ENCODE results near the gene KLHL9.

Gene KLHL9

DNA sequence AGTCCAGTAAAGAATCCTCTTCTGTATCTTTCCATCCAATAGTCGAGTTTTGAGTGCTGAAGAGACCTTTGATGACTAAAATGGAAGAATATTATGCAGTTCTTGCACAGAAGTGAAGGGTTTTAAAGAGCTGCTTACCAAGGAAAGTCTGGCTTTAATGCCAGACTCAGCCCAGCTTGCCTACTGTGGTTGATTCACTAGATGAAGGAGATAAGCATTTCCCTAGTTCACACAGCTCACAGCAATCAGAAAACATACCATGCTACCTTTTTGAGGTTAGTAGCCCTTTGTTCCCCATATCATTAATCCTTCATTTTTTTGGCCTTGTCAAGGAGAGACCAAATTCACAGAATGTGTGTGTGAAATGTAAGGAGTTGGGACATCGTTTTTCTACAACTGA, 45.4 kb downstream of the KLHL9 start:
- Histone ChIP-seq H3K4ac (ENCODE audit: low read depth, low read length) (no peak overlapping the region), H3K9ac (ENCODE audit: low read length) (no peak overlapping the region), H2AK5ac (ENCODE audit: low read length) (no peak overlapping the region), H2BK5ac (ENCODE audit: low read depth, low read length, poor library complexity) (no peak overlapping the region), H3K9me3 (ENCODE audit: insufficient read depth, low read depth, low read length) (no peaks in the 10 kb centered on the region), H3K23ac (ENCODE audit: low read length) (no peak overlapping the region), H3K14ac (ENCODE audit: low read length) (no peak overlapping the region), H2AFZ (ENCODE audit: insufficient read depth, low read length, poor library complexity) (no peak overlapping the region), H3K18ac (ENCODE audit: low read length) (no peak overlapping the region), H4K12ac (ENCODE audit: low read depth, low read length) (no peak overlapping the region), H3K79me1 (ENCODE audit: low read length) (no peaks in the 10 kb centered on the region), H3K4me1 (ENCODE audit: control insufficient read depth in 1 of 2, insufficient read depth in 2 of 2, low read length in 2 of 2) (no peaks in the 10 kb centered on the region), H4K91ac (ENCODE audit: low read depth, low read length) (no peak overlapping the region), H3K79me2 (ENCODE audit: control insufficient read depth, insufficient read depth, low read length, poor library complexity) (no peaks in the 10 kb centered on the region), H2BK120ac (ENCODE audit: insufficient read depth, low read length, poor library complexity) (no peak overlapping the region), H3K4me2 (ENCODE audit: low read length) (no peak overlapping the region), H3K27me3 (ENCODE audit: insufficient read depth, low read length) (no peaks in the 10 kb centered on the region), H3K36me3 (ENCODE audit: control insufficient read depth in 1 of 2, insufficient read depth in 2 of 2, low read length in 2 of 2) (no peaks in the 10 kb centered on the region), H2BK12ac (ENCODE audit: low read length) (no peak overlapping the region), H3K4me3 (ENCODE audit: low read depth, low read length) (no peak overlapping the region), H3K27ac (ENCODE audit: low read depth, low read length) (no peak overlapping the region), H4K8ac (ENCODE audit: low read depth, low read length) (no peak overlapping the region)
- DNase-seq = no peak
- WGBS (ENCODE audit: extremely low coverage, insufficient coverage, insufficient read length) = no CpG with 5 or more reads among the region's 2 CpGs

- H3K4me3 ChIP-seq (ENCODE audit: low read depth, low read length) = no peak overlapping the region
- H4K8ac ChIP-seq (ENCODE audit: low read depth, low read length) = no peak overlapping the region
- H2BK5ac ChIP-seq (ENCODE audit: low read depth, low read length, poor library complexity) = no peak overlapping the region
- H2AK5ac ChIP-seq (ENCODE audit: low read length) = no peak overlapping the region
- H3K79me1 ChIP-seq (ENCODE audit: low read length) = no peaks in the 10 kb centered on the region
- no peak overlapping the region for H2BK120ac ChIP-seq (ENCODE audit: insufficient read depth, low read length, poor library complexity)
- no peak overlapping the region for H3K27ac ChIP-seq (ENCODE audit: low read depth, low read length)
- no peak overlapping the region for H4K12ac ChIP-seq (ENCODE audit: low read depth, low read length)
- no peaks in the 10 kb centered on the region for H3K4me1 ChIP-seq (ENCODE audit: control insufficient read depth in 1 of 2, insufficient read depth in 2 of 2, low read length in 2 of 2)
- no peaks in the 10 kb centered on the region for H3K9me3 ChIP-seq (ENCODE audit: insufficient read depth, low read depth, low read length)
- H4K91ac ChIP-seq (ENCODE audit: low read depth, low read length) = no peak overlapping the region
- DNase-seq = no peak
- H3K4ac ChIP-seq (ENCODE audit: low read depth, low read length) = no peak overlapping the region
- no peaks in the 10 kb centered on the region for H3K79me2 ChIP-seq (ENCODE audit: control insufficient read depth, insufficient read depth, low read length, poor library complexity)
- no peak overlapping the region for H3K9ac ChIP-seq (ENCODE audit: low read length)
- H2BK12ac ChIP-seq (ENCODE audit: low read length) = no peak overlapping the region
- H3K36me3 ChIP-seq (ENCODE audit: control insufficient read depth in 1 of 2, insufficient read depth in 2 of 2, low read length in 2 of 2) = no peaks in the 10 kb centered on the region
- WGBS (ENCODE audit: extremely low coverage, insufficient coverage, insufficient read length) = no CpG with 5 or more reads among the region's 3 CpGs
- no peak overlapping the region for H3K18ac ChIP-seq (ENCODE audit: low read length)
- no peak overlapping the region for H2AFZ ChIP-seq (ENCODE audit: insufficient read depth, low read length, poor library complexity)
- H3K4me2 ChIP-seq (ENCODE audit: low read length) = no peak overlapping the region
- no peak overlapping the region for H3K14ac ChIP-seq (ENCODE audit: low read length)
- H3K23ac ChIP-seq (ENCODE audit: low read length) = no peak overlapping the region
- H3K27me3 ChIP-seq (ENCODE audit: insufficient read depth, low read length) = no peaks in the 10 kb centered on the region
Measured at GRCh38 chr9:21287280-21287679, 47.9 kb downstream of the KLHL9 start.

- Histone ChIP-seq H3K18ac (ENCODE audit: low read length) (no peak overlapping the region), H3K36me3 (ENCODE audit: control insufficient read depth in 1 of 2, insufficient read depth in 2 of 2, low read length in 2 of 2) (no peaks in the 10 kb centered on the region), H3K27me3 (ENCODE audit: insufficient read depth, low read length) (no peaks in the 10 kb centered on the region), H3K4ac (ENCODE audit: low read depth, low read length) (no peak overlapping the region), H2AFZ (ENCODE audit: insufficient read depth, low read length, poor library complexity) (no peak overlapping the region), H2BK120ac (ENCODE audit: insufficient read depth, low read length, poor library complexity) (no peak overlapping the region), H3K4me1 (ENCODE audit: control insufficient read depth in 1 of 2, insufficient read depth in 2 of 2, low read length in 2 of 2) (no peaks in the 10 kb centered on the region), H3K79me2 (ENCODE audit: control insufficient read depth, insufficient read depth, low read length, poor library complexity) (no peaks in the 10 kb centered on the region), H4K12ac (ENCODE audit: low read depth, low read length) (no peak overlapping the region), H2BK12ac (ENCODE audit: low read length) (no peak overlapping the region), H2BK5ac (ENCODE audit: low read depth, low read length, poor library complexity) (no peak overlapping the region), H4K91ac (ENCODE audit: low read depth, low read length) (no peak overlapping the region), H3K4me2 (ENCODE audit: low read length) (no peak overlapping the region), H3K9me3 (ENCODE audit: insufficient read depth, low read depth, low read length) (no peaks in the 10 kb centered on the region), H3K9ac (ENCODE audit: low read length) (no peak overlapping the region), H3K23ac (ENCODE audit: low read length) (no peak overlapping the region), H3K4me3 (ENCODE audit: low read depth, low read length) (no peak overlapping the region), H3K14ac (ENCODE audit: low read length) (no peak overlapping the region), H4K8ac (ENCODE audit: low read depth, low read length) (no peak overlapping the region), H3K79me1 (ENCODE audit: low read length) (no peaks in the 10 kb centered on the region), H3K27ac (ENCODE audit: low read depth, low read length) (no peak overlapping the region), H2AK5ac (ENCODE audit: low read length) (no peak overlapping the region)
- no peak for DNase-seq
- whole genome bisulfite sequencing (ENCODE audit: extremely low coverage, insufficient coverage, insufficient read length) = no CpG with 5 or more reads among the region's 5 CpGs
Measured at GRCh38 chr9:21286659-21287058, 48.5 kb downstream of the KLHL9 start.

- H3K9me3 ChIP-seq (ENCODE audit: insufficient read depth, low read depth, low read length) = no peaks in the 10 kb centered on the region
Measured at GRCh38 chr9:21286099-21286498, 49.1 kb downstream of the KLHL9 start.

More at GRCh38 chr9:21286099-21286498, 49.1 kb downstream of the KLHL9 start:
- no peak overlapping the region for H2AFZ ChIP-seq (ENCODE audit: insufficient read depth, low read length, poor library complexity)
- H3K18ac ChIP-seq (ENCODE audit: low read length) = no peak overlapping the region
- H4K12ac ChIP-seq (ENCODE audit: low read depth, low read length) = no peak overlapping the region
- no peak overlapping the region for H3K4ac ChIP-seq (ENCODE audit: low read depth, low read length)
- H2BK12ac ChIP-seq (ENCODE audit: low read length) = no peak overlapping the region
- no peak overlapping the region for H3K23ac ChIP-seq (ENCODE audit: low read length)
- no peak for DNase-seq
- H3K4me2 ChIP-seq (ENCODE audit: low read length) = no peak overlapping the region
- no peaks in the 10 kb centered on the region for H3K27me3 ChIP-seq (ENCODE audit: insufficient read depth, low read length)
- H3K4me1 ChIP-seq (ENCODE audit: control insufficient read depth in 1 of 2, insufficient read depth in 2 of 2, low read length in 2 of 2) = no peaks in the 10 kb centered on the region
- no peak overlapping the region for H2BK120ac ChIP-seq (ENCODE audit: insufficient read depth, low read length, poor library complexity)
- no peaks in the 10 kb centered on the region for H3K36me3 ChIP-seq (ENCODE audit: control insufficient read depth in 1 of 2, insufficient read depth in 2 of 2, low read length in 2 of 2)
- H2BK5ac ChIP-seq (ENCODE audit: low read depth, low read length, poor library complexity) = no peak overlapping the region
- no peaks in the 10 kb centered on the region for H3K79me2 ChIP-seq (ENCODE audit: control insufficient read depth, insufficient read depth, low read length, poor library complexity)
- no CpG with 5 or more reads among the region's 5 CpGs for WGBS (ENCODE audit: extremely low coverage, insufficient coverage, insufficient read length)
- no peak overlapping the region for H3K27ac ChIP-seq (ENCODE audit: low read depth, low read length)
- H3K9ac ChIP-seq (ENCODE audit: low read length) = no peak overlapping the region
- no peak overlapping the region for H3K14ac ChIP-seq (ENCODE audit: low read length)
- H3K79me1 ChIP-seq (ENCODE audit: low read length) = no peaks in the 10 kb centered on the region
- H3K4me3 ChIP-seq (ENCODE audit: low read depth, low read length) = no peak overlapping the region
- no peak overlapping the region for H4K91ac ChIP-seq (ENCODE audit: low read depth, low read length)
- H2AK5ac ChIP-seq (ENCODE audit: low read length) = no peak overlapping the region
- H4K8ac ChIP-seq (ENCODE audit: low read depth, low read length) = no peak overlapping the region
